ENCODE measurements around the gene CISTR.
A peak's percentile ranks its signal among the peaks of the same experiment; 100 is the strongest.
"Not testable (repeated sequence)": the region's sequence is repeated elsewhere in the genome, so short reads cannot be mapped to it uniquely, and the experiment has no call there.

Gene CISTR

DNA sequence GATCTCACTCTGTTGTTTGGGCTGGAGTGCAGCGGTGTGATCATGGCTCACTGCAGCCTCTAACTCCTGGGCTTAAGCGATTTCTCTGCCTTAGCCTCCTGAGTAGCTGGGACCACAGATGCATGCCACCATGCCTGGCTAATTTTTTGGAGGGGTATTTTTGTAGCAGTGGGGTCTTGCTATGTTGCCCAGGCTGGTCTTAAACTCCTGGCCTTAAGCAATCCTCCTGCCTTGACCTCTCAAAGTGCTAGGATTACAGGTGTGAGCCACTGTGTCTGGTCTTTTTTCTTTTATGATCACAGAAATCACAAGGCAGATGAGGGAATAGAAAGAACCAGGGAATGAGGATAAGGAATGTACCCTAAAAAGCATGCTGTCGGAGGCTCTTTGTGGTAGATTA is 11.0 kb upstream of the CISTR start:
- DNase-seq, result not testable (repeated sequence)

DNA sequence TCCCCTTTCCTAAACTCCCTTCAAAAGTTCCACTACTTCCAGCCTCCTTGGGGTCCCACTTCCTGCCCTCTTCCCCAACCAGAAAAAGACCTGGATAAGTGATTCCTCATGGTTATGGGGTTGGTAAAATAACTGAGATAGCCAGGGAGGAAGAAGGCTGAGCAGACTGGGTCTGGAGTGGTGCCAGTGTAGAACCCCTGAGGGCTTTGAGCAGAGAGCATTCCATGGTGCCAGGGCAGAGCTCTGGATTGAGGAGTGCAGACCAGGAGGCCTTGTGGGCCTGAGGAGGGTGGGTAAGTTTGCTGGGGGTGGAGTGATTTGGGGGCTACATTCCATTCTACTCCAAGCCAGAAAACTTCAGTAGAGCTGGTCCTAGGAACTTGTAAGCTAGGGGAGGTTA is 9.5 kb upstream of the CISTR start:
- no peak for DNase-seq

DNA sequence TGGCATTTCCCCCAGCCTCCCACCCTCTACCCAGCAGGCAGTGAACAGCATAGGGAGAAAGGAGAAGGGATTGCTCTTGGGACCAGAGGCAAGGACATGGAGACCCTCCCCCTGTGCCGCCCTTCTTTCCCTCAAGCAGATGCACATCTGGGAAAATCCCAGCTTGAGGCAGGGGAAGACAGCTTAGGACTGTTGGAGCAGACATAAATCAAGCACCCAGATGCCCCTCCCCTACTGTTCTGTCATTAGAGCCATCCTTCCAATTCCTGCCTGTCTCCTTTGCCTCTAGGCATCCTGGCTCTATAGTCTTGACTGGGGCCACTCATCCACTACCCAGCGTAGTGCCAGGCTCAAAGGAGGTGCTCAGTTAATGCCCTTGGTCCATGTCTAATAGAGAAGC is 7.5 kb upstream of the CISTR start:
- no peak for DNase-seq

DNA sequence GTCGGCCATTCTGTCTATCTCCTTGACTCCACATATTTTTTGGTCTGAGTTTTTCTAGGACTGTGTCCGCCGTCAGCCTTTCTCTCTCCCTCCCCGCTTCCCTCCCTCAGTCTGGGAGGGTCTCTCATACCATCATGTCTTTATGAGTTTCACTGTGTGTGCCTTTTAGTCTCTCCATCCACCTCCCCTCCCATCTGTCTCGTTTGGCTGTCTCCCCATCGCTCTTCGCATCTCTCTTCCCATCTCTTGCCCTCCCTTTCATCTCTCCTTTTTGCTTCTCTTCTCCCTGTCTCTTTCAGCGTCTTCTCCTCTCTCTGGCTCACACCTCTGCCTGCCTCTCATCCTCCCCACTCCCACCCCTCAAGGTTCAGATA is 6.9 kb upstream of the CISTR start:
- DNase-seq, result no peak

DNA sequence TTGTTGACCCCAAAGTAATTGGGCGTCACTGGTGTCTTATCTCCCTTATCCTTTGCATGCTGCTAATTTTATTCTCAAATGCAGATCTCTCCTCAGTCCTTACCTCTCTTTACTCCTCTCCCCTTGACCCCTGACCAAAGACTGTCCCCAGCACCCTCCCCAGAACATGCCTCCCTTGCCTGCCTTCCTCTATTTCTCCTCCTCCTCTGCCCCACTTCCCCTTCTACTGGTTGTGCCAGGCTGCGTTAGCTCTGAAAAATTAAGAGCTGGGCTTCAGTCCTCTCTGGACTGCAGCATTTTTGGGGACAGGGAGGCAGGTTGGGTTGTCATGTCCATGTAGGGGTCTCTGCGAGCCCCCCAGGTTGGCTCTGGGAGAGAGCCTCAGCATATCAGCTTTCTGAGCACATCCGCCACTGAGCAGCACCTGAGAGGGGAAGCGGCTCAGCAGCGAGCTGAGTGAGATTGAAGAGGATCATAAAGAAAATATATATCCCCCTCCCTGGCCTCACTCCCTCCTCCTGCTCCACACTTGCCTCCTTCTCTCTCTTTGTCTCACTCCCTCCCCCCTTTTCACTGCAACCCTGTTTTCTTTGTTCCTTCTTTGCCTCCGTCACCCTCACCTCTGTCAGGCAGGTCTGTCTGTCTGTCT is 6.4 kb upstream of the CISTR start:
- DNase-seq, result no peak

DNA sequence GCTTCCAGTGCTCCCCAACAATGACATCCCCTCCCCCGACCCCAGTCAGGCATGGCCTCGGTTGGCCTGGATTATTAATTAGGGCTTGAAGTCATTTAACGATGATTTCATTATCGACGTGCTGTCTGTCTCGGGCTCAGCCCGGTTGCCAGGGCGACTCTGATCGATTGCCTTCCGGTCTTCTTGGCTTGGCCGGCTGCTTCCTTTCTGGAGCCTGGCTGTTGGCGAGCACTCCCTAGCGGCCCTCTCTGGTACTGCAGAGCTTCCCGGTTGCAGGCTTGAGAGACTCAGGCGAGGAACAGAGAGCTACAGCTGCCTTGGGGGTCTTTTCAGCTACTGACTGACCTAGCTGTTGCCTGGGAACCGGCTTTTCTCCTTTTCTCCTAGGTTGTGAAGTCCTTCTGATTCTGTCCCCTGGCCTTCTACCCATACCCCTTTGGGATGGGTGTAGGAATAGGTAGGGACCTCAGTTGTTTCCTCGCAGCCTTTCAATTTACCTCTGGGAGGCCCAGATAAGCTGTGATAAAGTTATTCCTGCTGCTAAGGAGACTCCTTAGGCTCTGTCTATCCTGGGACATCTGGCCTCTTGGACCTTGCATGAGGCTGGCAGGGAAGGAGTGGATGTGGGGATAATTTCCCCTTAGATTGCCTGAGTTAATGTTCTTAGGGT is 5.5 kb upstream of the CISTR start:
- peak; percentile 49 to 76 (median 66) for DNase-seq

DNA sequence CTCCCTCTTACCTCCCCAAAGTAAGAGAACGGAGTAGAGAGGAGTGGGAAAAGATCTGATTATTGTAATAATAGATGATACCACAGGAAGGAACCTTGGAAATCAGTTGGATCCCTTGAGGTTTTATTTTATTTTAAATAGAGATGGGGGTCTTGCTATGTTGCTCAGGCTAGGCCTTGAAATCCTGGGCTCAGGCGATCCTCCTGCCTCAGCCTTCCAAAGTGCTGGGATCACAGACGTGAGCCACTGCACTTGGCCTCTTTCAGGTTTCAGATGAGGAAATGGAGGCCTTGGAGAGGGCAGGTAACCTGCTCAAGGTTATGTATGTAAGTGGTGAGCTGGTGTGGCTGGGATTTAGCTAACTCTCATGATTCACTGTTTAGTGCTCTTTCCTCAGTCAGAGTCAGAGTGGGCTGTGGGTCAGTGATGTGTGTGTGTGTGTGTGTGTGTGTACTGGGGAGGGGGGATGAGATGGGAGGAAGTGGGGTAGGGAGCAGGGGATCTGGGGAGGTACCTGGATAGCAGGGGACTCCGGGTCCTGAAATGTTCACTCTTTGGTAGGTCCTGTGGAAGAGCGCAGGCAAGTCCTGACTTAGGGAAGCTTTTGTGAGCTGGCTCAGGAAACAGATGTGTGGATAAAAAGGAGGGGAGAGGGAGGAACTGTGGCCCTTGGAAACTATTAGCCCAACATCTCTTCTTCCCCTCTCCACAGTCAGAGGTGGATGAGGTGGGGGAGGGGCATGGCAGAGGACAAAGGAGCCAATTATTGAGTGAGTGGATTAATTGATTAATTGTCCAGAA is 4.7 kb upstream of the CISTR start:
- no peak for DNase-seq

DNA sequence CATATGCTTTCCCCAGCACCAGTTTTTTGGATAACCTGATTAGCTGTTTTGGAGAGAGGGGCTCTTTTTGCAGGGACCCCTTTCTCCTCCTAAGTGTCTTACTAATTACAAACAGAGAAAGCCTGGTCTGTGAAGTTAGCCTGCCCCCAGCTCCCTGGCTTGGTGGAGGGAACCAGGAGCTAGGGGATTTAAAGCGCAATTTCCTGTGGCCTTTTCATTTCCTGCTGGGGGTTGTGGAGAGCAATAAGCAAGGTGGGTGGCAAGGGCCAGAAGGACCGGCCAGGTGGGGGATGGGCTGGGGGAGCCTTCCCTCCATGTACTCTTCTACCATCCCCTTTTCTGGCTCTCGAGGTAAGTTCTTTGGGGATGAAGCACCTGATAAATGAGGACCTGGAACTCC is 4.1 kb upstream of the CISTR start:
- DNase-seq, result no peak

DNA sequence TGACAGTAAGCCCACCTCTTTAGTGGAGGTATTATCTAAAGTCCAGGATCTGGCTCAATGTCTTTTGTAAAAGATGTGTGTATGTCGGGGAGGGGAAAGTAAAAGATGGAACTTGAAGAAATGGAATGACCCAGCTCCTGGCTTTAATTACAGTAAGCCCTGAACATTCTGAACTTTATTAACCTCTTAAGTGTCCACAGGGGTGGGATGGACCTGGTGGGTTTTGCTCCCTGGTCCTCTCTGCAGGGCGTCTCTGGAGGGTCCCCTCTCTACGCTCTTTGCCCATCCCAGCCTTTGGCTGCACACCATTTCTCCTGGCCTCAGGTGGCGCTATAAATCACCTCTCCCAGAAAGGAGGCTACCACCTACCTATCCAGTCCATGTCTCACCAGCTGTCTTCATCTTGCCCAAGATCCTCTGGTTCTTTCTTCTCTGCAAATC is 3.7 kb upstream of the CISTR start:
- no peak for DNase-seq

DNA sequence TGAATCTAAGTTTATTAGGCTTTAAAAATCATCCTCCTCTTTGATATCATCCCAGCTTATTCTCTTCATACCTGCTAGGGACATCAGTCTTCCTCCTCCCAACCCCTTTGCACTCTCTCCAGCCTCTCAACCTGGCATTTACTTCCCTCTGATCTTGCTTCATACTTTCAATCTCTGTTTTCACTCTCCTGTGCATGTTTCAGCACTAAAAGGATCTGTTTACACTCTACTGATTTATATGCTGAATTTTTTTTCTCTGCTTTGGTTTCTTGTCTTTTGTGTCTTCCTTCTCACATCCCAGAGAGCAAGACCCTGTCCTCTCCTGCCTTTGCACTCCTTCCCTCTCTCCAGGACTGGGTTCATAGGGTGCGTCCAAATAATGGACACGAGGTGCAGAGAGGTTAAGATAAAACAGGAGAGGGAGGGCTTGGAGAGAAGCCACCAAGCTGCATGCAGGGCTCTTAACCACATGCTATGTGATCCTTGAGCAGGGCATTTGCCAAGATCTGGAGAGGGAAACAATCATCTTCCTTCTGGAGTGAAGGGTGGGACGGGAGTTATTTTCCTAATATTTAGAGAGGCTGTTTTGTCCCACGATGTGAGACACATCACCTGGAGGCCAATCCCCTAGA is 3.0 kb upstream of the CISTR start:
- DNase-seq, result no peak

DNA sequence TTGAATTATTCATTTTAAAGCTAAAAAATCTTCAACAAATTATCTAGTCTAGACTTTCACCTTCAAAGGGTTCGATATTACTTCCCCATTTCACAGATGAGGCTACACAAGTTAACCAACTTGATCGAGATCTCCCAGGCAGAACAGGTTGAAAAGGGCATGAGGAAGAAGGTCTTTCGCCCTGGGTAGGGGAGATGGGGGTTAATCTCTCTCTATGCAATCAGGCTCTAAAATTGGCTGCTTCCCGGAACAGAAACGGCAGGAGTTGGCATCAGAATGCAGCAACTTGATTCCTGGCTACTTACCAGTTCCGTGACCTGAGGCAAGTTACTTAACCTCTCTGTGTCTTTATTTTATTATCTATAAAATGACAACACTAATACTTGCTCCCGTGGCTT is 2.4 kb upstream of the CISTR start:
- DNase-seq, result no peak

DNA sequence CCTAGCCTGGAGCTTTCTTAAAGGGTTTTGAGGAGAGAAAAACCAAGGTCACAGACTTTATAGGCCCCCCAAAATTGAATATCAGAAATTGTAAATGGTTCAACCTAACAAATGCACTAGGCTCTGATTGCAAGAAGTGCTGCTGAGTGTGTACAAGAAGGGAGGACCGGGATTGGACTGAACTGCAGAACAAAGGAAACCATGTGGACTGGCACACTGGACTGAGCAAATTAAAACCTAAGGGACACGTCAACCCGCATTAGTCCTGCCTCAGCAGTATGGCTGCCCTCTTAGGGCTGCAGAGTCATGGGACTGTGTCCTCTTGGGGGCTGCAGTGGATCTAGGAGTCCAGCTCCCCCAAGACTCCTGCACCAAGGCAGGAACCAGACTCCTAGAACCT is 842 bp upstream of the CISTR start:
- no peak for DNase-seq

DNA sequence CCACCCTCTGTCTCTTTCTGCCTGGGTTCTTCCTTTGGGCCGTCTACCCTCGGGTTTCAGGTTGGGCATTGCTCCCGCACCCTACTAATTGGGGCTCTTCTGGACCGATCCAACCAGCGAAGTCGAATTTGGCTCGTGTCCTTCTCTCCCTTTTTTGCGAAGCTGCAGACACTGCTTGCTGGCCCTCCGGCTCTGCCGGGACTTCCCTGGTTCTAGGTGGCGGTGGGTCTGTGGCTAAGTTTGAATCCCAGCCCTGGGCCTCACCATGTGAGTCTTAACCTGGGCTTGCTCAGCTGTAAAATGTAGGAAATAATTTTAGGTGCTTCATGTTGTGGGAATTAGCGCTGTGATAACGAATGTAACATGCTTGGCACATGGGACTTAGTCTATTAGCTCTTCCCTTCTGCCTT is 418 bp upstream of the CISTR start:
- DNase-seq, result no peak

DNA sequence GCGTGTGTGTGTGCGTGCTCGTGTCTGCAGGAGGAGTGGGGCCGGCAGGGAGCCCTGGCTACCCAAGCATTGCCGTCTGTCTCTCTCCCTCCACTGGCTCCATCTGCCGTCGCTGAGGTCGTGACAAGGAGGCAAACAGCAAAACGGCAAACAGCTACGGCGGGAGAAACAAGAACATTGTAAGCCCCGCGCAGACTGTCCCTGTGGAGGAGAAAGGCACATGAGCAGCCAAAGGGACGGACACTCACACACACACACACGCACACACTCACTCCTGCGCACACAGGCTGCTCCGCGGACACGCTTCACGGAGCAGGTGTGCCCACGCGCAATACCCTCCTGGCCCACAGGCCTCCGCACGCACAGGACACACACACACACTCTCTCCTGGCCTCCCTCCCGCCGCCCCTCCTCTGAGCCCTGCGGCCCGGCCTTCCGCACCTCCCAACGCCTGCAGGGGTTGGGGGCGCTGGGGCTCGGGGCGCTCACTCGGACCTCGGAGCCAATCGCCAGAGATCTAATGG is 905 bp downstream of the CISTR start:
- no peak for DNase-seq

DNA sequence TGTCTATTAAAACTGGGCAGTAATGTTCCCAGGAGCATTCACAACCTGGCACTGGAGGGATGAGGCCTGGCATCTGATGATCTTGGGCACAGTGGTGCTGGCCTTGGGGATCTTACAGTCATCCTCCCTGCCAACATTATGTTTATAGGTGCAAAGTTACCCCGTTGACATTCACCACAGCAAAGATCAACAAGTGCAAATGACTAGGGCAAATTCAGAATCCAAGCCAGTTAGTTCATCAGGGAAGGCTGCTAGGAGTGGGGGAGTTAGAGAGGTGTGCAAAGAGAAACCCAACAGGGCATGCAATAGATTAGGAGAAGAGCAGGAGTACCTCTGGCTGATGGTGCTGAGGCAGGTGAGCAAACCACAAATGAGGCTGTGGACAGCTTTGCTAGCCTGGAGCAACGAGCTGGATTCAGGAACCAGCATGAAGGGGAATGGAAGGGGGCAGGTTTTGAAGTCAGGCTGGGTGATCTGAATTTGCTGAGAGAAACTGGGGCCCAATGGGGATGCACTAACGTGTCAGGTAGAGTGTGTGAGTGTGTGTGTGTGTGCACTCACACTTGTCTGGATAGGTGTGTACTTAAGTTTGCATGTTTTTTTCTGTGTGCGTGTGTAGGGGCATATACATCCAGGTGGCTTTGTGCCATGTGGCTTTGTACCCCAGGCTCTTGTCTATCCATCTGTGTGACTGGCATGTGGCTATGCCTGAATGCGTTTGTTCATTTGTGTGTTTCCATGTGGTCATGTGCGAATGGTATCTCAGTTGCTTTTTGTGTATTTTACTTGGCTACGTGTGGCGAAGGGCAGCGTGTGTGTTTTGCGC is 1.6 kb downstream of the CISTR start:
- no peak for DNase-seq

DNA sequence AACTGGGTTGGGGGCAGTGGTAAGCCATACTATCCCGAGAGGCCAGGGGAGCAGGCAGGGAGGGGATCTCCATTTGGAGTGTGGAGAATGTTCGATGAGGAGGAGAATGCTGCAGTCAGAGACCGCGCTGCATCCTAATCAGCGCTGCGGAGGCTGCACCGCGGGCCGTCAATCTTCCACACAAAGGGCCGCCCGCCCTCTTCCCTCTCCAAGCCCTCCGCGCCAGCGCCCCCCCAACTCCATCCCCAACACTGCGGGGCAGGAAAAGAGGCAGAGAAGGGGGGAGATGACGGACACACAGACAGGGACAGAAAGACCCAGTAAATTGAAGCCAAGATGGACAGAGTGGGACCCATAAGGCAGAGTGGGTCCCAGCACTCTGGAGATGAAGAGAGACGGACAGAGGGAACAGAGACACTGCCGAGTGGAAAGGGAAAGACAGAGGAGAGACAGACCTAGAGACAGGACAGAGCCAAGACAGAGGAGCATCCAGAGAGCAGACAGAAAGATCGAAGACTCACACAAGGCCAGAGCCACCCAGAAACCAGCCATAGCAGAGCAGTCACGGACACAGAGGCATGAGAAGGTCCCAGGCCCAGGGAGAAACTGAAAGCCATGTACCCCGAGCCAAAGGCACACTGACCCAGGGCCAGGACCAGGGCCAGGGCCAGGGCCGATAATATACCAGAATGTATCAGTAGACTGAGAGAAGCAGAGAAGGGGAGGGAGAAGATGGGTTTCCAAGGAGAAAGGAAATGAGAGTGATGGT is 3.5 kb downstream of the CISTR start:
- DNase-seq, result no peak

DNA sequence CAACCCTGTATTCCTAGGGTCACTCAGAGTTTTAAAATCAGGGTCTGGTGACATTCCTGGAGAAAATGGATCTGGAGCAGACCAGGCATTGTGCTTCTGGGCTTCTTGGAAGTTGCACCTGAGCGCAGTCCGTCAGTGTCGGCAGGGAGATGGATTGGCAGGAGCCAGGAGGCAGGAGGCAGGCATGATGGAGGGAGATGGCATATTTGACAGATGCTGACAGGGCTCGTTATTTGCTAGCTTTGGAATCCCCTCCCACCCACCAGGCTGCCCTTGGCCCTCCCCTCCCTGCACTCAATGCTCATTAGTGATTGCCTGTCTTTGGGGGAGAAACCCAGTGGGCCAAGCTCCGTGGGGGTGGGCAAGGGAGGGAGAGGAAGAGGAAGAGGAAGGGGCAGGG is 4.7 kb downstream of the CISTR start:
- no peak for DNase-seq

DNA sequence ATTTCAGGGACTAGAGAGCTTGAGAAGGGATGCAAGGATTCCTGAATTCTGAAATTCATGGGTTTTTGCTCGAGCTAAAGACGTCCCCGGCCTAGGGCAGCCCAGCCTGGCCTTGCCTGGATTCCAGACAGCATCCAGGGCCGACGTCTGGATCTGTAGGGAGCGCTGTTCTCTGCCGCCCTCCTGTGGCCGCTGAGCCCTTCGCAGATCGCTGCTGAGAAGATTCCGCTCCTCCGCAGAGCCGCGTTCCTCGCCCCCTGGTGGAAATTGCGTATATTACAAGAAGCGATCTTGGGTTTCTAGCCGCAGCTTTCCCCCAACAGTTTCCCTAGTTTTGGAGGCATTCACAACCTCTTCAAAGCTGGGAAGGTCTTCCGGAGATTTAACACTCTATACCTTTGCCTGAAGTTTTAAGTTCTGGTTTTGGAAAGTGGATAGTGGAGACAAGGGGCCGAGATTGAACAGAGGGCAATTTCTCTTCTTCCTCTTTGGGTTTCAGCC is 5.1 kb downstream of the CISTR start:
- DNase-seq, result peak; percentile 67 to 83 (median 76)

DNA sequence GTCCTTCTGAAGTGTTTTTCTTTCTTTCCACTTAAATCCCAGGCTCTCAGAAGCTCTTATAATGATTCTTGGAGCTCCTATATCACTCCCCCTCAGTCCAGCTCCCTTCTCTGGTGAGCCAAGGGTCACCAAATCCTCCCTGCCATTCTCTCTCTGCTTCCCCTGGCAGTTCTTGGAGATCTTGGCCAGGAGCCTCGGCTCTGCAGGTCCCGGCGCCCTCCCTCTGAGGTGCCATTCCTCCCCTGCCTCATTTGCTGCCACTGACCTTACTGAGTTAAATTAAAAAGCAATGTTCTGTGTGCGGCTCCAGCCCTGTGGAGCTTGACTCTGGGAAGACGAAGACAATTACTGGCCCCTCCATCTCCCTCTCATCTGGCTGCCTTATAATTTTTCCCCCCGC is 7.0 kb downstream of the CISTR start:
- DNase-seq, result no peak

DNA sequence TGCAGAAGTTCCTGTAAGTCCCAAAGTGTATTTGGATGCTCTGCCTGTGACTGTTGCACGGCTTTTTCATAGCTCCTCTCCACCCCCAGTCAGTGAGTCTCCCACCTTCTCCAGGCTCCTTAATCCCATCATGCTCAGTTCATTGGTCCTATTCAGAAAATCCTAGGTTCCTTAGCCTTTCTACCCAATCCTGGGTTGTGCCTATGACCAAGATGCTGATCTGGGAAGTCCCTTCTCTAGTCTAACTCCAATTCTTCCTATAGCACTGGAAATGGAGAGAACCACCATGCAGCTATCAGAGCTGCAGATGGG is 7.7 kb downstream of the CISTR start:
- DNase-seq, result no peak

DNA sequence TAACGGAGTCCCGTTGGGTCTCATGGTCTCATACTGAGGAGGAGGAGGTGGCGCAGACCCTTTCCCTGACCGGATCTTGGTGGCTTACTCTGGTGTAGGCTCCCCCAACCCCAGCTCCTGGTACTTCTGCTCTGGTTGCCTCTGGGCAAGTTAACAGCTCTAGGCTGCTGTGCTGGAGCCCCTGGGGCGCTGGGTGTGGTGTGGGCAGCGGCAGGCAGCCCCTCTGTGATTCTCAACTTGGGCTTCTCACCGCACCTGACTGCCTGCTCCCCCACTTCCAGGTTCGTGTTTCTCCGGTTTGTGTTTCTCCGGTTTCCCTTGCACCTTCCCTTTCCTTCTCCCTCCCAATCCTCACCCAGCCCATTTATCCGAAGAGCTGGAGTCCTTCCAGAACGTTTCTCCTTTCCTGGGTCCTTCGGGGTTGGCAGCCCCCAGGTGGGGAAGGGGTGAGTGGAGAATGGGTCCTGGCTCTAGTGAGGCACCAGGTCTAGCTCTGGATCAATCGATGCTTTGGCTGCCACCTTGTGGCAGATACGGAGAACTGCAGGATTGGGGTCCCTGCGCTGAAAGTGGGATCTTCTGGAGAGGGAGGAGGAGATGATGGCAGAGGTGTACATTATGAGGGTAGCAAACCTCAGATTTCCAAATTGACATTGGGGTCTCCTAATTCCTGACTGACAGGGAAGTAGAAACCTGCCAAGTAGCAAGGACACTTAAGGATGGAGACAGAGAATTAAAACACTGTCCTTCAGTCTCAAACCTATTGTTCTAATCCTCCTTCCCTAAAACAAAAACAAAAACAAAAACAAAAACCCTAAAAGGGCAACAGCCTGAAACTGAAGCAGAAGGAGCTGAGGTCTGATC is 8.3 kb downstream of the CISTR start:
- DNase-seq, result peak in 3 of 4 experiments; percentile 8 to 25 (median 20)
